GM18909 (cell line): Measurements from ENCODE around the gene ROCK2.

Source experiments
- ATAC-seq: cut with Tn5 transposase; IDR thresholded peaks from one replicate; pipeline ENCODE4 v1.9.1; 2021; ENCODE audit warnings: mild to moderate bottlenecking; ENCODE audit not compliant: unreplicated experiment, poor library complexity

ROCK2 gene

GRCh38 chr2:11314487-11314886, 29.9 kb downstream of the ROCK2 start:
- no peak for ATAC-seq

GRCh38 chr2:11312770-11313471, 31.5 kb downstream of the ROCK2 start:
- no peak for ATAC-seq

DNA sequence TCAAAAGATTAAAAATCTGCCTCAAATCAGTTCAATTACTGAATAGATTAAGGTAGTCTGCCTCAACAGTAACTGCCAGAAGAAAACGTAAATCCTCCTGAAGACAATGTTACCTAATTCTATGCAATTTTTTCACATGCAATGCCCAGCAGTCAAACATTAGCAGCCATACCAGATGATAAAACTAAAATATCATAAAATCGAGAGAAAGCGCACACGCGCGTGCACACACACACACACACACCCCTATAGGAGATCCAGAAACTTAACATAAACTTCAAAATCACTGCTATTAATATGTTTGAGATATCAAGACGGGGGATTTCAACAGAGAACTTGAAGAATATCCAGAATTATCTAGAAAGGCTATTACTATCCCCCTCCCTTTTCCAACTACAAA, 32.9 kb downstream of the ROCK2 start:
- ATAC-seq = no peak

DNA sequence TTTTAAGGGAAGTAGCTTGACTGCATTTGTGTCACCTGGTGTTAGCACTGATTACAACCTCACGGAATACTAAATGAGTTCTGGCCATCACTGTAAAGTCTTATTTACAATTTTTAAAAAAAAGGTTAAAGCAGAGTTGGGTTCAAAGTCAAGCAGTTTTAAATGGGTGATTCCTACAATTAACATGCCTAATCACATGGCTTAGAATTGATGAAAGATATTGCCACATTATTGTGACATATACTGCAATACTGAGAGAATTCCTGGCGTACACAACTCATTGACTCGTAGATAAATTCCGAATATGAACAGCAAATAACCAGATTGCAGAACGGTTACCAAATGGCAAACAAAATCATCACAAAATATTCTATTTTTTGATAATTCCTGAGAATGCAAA, 34.2 kb downstream of the ROCK2 start:
- no peak for ATAC-seq

DNA sequence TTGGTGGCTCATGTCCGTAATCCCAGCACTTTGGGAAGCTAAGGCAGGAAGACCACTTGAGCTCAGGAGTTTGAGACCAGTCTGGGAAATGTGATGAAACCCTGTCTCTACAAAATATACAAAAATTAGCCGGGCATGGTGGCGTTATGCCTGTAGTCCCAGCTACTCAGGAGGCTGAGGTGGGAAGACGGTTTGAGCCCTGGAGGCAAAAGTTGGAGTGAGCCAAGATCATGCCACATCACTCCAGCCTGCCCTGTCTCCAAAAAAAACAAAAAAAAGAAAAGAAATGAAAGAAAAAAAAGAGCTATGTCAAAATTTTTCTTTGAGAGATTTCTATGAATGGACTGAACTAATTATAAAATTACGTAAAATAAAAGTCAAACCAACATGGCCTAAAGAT, 34.7 kb downstream of the ROCK2 start:
- no peak for ATAC-seq

DNA sequence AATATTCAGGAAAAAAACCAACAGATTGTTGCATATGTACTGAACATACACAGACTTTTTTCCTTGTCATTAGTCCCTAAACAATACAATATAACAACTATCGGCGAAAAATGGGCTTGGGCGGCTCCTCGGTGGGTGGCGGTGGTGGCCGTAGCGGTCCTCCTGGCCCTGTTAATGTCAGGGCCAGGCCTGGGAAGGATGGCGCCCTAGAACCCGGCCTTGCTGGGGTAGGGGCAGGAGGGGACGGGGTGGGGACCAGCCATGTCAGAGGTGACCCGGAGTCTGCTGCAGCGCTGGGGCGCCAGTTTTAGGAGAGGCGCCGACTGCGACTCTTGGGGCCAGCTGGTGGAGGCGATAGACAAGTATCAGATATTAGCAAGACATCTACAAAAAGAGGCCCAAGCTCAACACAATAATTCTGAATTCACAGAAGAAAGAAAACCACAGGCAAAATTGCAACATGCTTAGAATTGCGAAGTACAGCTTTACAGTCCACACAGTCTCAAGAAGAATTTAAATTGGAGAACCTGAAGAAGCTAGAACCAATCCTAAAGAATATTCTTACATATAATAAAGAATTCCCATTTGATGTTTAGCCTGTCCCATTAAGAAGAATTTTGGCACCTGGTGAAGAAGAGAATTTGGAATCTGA, 36.5 kb downstream of the ROCK2 start:
- no peak for ATAC-seq

GRCh38 chr2:11305958-11306357, 38.5 kb downstream of the ROCK2 start:
- ATAC-seq = no peak

GRCh38 chr2:11305338-11305737, 39.1 kb downstream of the ROCK2 start:
- no peak for ATAC-seq

DNA sequence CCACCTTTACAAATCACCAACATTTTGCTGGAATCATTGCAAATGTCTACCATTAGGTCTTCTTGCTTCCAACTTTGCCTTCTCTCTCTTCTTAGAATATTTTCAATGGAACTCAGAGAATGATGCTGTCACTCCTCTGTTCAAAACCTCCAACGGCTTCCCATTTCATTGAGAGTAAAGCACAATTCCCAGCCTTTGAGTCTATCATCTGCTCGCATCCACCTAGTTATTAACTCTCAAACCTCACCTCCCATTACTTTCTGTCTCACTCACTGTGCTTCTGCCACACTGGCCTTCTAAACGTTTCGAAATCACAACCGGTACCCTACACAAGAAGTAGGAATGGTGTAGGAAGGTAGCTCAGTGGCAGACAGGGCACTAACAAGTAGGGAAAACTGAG, 40.0 kb downstream of the ROCK2 start:
- ATAC-seq = no peak

DNA sequence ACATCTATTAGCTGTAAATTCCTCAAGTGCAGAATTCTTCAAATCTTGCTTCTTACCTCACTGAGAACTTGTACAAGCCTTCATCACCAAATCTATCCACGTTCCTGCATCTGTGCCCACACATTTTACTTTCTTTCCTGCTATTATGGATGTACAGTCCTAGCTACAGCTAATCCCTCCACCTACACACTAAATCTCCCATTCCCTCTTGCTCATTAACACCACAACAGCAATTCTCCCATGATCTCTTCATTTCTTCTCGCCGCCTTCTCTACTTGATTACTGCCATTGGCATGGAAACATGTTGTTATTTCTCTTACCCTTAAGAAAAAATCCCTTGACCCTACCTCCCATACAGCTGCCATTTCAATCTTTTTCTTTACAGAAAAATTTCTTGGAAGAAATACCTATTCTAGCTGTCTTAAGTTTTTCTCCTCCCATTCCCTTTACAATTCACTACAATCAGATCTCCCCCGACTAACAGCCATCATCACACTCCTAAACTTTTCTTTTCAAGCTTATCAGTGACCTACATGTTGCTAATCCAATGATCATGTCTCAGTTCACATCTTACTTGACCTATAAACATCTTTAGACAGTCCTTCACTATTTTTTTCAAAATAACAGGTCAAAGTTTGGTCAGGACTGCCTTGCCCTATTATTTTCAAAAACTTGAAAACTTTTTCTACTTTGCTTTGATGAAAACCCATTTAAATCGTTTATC, 41.0 kb downstream of the ROCK2 start:
- no peak for ATAC-seq

DNA sequence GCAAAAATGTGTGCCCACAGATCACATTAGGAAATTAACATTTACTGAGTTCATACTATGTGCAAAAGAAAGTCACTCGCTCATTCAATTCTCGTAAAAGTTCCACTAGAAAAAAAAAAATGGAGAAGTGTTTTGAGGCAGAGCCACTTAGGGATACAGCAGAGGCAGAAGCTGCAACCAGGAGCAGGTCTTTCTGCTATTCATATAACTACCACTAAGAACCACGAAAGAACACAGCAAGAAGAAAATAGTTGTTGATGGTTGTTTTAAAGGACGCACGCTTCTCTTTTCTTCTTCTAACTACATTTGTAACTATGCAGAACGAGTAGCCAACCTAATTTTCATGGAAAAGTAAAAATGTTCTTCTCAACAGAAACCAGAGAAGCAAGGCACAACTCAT, 45.0 kb downstream of the ROCK2 start:
- ATAC-seq = no peak

GRCh38 chr2:11298592-11298991, 45.8 kb downstream of the ROCK2 start:
- ATAC-seq = no peak

DNA sequence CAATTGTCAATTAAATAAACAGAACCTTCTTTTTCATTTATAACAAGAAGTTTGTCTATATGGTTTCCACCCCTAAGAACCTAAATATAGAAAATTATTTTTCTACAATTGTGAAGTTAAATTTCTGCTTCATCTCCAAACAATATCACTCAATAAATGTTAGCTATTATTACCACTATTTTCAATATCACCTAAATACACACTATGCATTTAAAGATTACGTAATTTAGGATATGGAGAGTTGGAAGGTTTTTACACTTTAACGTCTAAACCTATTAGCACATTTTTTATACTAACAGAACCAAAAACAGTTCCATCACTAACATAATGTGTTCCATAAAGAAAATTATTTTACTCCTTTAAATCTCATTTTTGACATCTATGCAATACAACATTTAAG, 48.0 kb downstream of the ROCK2 start:
- no peak for ATAC-seq

DNA sequence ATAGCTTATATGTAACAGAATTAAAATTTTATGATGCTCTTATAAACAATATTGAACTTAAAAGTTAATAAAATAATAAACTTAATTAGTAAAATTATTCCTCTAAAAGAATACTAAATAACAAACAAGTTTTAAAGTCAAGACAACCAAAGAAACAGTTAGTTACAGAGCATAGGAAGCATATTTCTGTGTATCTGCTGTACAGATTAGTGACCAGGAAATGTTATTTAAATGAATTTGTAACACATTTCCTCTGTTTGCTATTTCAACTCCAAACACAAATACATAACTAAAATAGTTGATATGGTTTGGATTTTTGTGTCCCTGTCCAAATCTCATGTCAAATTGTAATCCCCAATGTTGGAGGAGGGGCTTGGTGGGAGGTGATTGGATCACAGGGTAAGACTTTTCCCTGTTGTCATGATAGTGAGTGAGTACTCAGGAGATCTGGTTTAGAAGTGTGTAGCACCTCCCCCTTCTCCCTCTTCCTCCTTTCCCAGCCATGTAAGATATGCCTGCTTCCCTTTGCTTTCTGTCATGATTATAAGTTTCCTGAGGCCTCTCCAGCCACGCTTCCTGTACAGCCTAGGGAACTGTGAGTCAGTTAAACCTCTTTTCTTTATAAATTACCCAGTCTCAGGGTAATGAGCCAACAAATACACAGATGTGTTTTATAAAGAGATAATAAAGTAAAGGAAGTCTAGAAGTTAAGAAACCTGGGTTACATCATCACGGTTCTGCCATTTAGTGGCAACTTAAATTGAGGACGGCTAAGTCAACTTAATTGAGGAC, 51.8 kb downstream of the ROCK2 start:
- ATAC-seq = no peak

DNA sequence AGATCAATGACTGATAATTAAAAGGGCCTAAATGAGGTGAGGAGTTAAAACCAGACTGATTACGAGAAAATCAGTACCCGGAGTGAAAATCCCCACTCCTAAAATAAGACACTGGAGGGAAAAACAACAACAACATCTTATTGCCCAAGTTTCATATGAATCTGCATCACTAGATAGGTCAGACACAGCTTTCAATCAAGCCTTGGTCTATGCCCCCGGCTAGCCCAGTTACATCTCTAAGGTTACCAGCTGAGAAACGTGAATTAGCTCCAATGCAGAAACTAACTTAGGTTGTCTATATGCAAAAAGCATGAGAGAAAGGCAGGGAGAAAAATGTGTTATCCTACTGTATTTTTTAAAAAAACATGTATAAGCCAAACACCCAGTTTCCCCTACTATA, 53.7 kb downstream of the ROCK2 start:
- no peak for ATAC-seq

DNA sequence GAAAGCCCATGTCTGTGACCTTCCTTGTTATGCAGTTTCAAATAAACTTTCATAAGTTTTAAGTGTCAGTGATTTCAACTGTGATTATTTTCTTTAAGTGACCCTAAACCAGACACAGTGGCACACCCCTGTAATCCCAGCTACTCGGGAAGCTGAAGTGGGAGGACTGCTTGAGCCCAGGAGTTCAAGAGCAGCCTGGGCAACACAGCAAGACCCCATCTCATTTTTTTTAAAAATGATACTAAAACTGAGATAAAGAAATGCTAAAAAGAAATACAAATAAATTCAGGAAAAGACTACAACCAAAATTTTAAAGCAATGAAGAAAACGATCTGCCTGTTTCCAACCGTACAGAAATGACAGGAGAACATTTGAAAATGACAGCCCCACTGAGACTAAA, 54.2 kb downstream of the ROCK2 start:
- ATAC-seq = no peak

- ATAC-seq = no peak
Measured at GRCh38 chr2:11288431-11288830, 56.0 kb downstream of the ROCK2 start.

- ATAC-seq = no peak
Measured at GRCh38 chr2:11286749-11287148, 57.7 kb downstream of the ROCK2 start.

- ATAC-seq = no peak
Measured at GRCh38 chr2:11286323-11286722, 58.1 kb downstream of the ROCK2 start.

DNA sequence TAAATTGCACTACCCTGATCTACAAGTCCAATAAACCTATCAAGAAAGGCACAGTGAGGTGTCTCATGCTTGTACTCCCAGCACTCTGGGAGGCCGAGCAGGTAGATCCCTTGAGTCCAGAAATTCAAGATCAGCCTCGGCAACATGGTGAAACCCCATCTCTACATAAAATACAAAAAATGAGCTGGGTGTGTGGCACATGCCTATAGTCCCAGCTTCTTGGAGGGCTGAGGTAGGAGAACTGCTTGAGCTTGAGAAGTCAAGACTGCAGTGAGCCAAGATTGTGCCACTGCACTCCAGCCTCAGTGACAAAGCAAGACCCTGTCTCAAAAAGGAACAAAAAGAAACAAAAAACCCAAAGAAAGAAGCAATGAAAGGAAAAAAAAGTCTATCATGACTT, 58.9 kb downstream of the ROCK2 start:
- no peak for ATAC-seq

- ATAC-seq = no peak
Measured at GRCh38 chr2:11281186-11281585, 63.2 kb downstream of the ROCK2 start.
